Measurements from ENCODE around the gene TLR8.
"Not testable (repeated sequence)": the region's sequence is repeated elsewhere in the genome, so short reads cannot be mapped to it uniquely, and the experiment has no call there.

Gene TLR8

DNA sequence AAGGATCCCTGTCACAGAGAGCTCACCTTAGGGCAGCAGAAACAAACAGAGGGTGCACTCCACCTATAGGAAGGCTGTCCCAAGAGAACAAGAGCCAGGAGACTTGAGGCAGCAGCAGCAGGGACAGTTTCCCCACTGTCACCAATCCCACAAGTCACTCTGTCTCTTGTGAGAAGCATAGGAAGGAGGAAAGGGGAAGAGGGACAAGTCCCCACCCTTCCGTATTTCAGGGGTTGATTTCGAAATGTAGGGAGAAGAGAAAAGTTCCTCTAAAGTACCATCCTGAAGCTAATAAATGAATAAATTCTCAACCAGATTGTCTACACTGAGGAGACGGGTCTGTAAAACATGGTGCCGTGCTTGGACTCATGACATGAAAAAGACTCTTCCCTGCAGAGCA lies 9.5 kb upstream of the TLR8 start:
- peak; percentile 24 to 71 (median 59) for DNase-seq

DNA sequence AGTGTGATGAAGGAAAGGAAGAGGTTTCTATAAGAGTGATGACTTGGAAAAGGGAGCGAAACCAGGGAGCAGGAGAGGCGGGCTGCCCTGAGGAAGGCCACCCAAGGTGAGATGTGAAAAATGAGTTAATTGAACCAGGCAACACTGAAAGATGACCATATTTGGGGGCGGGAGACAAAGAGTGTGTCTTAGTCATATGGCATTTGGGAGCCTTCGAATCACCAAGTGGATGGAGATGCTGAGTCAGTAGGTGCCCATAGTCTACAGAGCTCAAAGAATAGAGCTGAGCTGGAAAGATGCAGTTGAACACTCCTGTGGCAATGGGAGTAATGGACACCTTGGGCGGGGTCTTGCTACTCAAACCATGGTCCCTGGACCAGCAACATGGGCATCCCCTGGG lies 8.3 kb upstream of the TLR8 start:
- no peak for DNase-seq

DNA sequence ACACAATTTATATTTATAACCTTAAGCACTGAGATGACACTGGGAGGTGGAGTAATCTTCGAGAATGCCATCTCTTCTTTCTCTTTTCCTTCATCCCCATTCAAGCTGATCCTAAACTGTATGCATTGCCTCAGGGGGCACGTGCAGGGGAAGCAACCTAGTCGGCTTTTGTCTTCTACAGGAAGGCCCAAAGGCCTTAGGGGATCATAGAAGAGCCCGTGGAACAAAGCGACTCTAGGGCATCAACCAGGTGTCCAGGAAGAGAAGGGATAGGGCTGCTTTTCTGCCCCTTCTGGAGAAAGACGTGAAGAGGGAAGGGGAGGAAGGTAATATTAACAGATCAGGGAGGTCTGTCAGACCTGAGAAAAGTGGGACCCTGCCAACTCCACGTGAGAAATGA lies 6.9 kb upstream of the TLR8 start:
- DNase-seq = no peak

DNA sequence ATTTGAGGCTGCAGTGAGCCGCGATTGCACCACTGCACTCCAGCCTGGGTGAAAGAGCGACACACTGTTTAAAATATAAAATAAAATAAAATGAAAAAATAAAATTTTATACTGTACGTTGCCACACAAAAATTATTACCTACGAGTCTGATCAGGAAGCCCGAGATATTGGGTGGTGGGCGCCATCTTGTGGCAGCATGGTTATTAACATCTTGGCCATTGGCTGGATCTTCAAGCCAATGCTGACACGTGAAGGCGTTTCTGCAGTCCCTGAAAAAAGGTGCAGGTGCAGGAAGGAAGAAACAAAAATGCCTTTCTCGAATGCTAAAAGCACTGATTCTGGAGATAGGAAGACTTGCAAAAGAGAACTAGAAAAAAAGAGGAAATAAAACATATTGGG lies 4.9 kb upstream of the TLR8 start:
- peak; percentile 54 to 67 (median 62) for DNase-seq

DNA sequence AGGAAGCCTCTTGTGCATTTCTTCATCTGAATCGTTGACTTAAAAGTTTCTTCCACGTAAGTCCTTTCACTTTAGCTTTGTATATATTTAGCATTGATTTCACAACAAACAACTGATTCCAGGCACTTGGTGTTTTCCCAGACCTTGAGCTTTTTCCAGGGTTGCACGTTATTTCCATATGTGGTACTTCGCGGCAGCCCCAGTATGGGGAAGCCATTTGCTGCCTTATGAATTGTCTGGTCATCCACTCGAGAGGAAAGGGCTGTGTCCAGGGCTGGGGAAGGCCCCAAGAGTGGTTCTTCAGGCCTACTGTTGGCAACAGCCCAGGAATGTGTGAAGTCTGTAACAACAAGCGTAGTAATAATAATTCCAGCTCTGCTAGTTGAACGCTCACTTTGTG lies 2.8 kb upstream of the TLR8 start:
- peak in 3 of 4 experiments; percentile 13 to 43 (median 40) for DNase-seq

DNA sequence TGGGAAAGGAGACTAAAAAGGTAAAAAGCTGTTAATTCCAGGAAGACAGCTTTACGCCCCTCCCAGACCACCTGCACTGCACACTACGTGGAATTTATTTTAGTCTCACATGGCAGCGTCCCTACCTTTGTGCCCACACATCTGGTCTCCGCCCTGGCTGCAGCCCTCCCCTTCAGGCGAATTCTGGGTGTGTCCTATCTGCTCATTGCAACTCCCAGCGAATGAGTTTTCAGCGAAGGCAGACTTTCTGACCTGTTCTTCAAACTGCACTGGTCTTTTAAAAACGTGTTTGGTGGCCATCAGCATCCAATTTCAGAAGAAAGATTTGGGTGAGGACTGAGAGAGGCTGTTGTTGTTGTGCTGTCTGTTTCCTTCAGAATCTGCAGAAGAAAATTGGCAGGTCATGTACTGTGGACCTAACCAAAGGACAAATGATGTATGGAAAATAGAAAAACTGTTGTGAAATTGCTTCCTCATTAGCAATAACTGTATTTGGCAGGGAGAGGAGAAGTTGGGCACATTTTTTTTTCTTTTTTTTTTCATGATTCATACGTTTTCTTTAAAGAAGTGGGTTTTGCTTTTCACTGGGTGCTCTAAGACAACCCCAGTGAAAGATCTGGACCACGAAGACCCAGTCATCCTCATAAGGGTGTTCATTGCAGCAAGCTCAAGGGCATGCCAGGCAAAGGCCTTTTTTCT lies 4.2 kb downstream of the TLR8 start:
- peak in 3 of 4 experiments; percentile 30 to 68 (median 63) for DNase-seq

DNA sequence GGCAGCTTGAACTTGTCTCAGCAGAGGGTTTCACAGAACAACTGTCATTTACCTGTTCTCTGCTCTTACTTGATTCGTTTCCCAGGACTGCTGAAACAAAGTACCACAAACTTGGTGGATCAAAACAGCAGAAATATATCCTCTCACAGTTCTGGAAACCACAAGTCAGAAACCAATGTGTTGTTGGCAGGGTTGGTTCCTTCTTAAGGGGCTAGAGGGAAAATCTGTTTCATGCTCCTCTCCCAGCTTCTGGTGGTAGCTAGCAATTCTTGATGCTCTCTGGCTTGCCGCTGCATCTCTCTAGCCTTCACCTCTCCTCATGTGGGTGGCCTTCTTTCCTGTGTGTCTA lies 4.7 kb downstream of the TLR8 start:
- DNase-seq = no peak

DNA sequence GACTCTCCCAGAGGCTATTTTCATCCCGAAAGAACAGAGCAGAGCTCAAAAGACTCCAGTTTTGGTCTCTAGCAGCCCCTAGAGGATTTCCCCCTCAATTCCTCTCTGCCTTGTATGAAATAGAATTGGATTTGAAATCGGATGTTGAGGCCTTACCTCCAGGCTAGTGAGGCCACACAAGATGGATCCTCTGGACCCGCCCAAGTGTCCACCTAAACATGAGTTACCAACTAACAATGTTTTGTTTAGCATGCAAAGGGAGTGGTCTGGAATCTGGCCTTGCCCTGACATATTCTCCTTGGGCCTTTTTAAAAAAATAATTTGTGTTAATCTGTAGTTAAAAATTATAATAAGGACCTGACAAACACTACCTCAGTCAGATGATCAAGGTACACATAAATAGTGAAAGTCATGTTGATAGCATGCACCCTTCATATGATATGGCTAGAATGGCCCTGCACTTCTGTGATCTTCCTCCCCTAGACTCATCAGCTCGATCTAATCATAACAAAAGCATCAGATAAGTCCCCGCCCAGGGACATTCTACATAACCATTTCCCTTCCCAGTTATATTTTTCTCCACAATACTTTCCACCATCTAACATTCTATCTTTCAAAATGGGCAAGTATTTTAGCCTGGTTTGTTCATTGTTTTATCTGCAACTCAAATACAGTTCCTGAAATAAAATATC lies 6.5 kb downstream of the TLR8 start:
- DNase-seq = no peak

DNA sequence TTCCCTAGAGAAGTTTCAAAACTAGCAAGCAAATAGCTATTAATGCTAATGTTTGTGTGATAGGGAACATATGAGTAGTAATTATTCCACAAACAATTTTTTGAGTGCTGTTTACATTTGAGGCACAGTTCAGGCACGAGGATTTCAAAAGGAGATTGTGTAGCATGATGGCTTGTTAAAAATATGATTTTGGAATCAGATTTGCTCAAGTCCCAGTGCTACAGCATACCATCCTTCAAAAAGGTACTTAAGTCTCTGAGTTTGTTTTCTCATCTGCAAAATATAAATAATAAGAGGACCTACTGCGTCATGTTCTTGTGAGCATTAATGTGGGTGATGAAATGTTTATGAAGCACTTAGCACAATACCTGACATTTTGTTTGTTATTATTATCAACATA lies 11.3 kb downstream of the TLR8 start:
- DNase-seq = no peak

DNA sequence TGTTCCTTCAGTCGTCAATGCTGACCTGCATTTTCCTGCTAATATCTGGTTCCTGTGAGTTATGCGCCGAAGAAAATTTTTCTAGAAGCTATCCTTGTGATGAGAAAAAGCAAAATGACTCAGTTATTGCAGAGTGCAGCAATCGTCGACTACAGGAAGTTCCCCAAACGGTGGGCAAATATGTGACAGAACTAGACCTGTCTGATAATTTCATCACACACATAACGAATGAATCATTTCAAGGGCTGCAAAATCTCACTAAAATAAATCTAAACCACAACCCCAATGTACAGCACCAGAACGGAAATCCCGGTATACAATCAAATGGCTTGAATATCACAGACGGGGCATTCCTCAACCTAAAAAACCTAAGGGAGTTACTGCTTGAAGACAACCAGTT lies 12.6 kb downstream of the TLR8 start:
- DNase-seq = peak; percentile 24 to 55 (median 36)

DNA sequence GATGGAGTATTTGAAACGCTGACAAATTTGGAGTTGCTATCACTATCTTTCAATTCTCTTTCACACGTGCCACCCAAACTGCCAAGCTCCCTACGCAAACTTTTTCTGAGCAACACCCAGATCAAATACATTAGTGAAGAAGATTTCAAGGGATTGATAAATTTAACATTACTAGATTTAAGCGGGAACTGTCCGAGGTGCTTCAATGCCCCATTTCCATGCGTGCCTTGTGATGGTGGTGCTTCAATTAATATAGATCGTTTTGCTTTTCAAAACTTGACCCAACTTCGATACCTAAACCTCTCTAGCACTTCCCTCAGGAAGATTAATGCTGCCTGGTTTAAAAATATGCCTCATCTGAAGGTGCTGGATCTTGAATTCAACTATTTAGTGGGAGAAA lies 13.2 kb downstream of the TLR8 start:
- DNase-seq = no peak

DNA sequence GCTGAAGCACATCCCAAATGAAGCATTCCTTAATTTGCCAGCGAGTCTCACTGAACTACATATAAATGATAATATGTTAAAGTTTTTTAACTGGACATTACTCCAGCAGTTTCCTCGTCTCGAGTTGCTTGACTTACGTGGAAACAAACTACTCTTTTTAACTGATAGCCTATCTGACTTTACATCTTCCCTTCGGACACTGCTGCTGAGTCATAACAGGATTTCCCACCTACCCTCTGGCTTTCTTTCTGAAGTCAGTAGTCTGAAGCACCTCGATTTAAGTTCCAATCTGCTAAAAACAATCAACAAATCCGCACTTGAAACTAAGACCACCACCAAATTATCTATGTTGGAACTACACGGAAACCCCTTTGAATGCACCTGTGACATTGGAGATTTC lies 14.6 kb downstream of the TLR8 start:
- no peak for DNase-seq

DNA sequence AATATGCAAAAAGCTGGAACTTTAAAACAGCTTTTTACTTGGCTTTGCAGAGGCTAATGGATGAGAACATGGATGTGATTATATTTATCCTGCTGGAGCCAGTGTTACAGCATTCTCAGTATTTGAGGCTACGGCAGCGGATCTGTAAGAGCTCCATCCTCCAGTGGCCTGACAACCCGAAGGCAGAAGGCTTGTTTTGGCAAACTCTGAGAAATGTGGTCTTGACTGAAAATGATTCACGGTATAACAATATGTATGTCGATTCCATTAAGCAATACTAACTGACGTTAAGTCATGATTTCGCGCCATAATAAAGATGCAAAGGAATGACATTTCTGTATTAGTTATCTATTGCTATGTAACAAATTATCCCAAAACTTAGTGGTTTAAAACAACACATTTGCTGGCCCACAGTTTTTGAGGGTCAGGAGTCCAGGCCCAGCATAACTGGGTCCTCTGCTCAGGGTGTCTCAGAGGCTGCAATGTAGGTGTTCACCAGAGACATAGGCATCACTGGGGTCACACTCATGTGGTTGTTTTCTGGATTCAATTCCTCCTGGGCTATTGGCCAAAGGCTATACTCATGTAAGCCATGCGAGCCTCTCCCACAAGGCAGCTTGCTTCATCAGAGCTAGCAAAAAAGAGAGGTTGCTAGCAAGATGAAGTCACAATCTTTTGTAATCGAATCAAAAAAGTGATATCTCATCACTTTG lies 15.6 kb downstream of the TLR8 start:
- no peak for DNase-seq

DNA sequence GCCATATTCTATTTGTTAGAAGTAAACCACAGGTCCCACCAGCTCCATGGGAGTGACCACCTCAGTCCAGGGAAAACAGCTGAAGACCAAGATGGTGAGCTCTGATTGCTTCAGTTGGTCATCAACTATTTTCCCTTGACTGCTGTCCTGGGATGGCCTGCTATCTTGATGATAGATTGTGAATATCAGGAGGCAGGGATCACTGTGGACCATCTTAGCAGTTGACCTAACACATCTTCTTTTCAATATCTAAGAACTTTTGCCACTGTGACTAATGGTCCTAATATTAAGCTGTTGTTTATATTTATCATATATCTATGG lies 16.1 kb downstream of the TLR8 start:
- DNase-seq = no peak

DNA sequence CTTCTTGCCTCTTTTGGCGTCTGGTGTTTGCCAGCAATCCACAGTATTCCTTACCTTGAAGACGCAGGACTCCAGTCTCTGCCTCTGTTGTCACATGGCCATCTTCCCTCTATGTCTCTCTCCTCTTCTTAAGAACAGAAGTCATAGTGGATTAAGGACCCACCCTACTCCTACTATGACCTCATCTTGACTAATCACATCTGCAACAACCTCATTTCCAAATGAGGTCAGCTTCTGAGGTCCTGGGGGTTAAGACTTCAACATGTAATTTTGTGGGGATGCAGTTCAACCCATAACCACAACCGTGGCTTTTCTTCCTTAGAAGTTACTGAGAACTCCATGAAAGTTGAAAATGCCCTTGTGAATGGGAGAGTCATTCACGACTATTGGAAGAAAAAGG lies 23.3 kb downstream of the TLR8 start:
- peak in 2 of 4 experiments; percentile 33 to 47 for DNase-seq

DNA sequence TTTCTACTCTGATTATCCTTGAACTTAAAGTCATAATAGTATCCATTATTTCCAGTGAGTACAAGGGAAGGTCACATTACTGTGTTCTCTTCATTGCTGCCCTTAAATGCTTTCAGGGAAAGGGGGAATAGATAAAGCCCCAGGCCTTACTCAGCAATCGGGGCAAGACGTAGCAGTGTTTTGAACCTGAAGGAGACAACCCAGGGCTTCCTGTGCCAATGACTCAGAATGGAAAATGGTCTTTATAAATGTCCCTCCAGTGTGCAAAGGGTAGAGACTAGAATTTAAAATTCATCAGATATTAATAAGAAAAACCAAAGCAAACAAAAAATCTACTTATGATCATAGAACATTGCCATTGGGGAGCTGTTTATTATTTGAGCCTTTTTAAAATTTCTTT lies 23.7 kb downstream of the TLR8 start:
- DNase-seq = no peak

DNA sequence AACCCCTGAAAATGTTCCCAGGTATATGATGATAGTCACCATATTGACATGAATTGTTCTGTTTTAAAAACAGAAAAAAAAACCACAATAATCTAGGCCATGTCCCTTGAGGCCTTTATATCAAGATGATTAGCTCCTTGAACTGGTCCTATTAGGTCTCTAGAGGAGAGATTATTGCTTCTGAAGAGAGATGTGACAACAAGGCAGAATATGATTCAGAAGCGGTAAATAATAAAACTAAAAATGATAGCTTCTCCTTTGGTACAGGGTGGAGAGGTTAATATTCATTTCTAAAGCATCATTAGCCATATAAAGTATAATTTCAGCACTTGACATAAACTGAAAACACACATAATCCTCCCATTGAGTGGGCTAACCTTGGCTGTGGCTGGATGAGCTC lies 25.8 kb downstream of the TLR8 start:
- DNase-seq = no peak

DNA sequence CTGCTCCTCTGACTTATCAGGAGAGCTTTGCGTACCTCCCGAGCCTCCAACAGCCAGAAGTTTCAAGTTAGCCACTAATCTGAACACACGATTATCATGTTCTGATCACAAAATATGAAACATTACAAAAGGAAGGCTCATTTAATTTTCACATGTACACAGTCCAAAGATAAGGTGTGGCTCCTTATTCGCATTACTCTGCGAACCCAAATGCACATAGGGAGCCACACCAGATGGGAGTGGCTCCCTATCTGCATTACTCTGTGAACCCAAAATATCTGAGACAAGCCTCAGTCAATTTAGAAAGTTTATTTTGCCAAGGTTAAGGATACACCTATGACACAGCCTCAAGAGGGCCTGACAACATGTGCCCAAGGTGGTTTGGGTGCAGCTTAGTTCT lies 28.4 kb downstream of the TLR8 start:
- DNase-seq = no peak

DNA sequence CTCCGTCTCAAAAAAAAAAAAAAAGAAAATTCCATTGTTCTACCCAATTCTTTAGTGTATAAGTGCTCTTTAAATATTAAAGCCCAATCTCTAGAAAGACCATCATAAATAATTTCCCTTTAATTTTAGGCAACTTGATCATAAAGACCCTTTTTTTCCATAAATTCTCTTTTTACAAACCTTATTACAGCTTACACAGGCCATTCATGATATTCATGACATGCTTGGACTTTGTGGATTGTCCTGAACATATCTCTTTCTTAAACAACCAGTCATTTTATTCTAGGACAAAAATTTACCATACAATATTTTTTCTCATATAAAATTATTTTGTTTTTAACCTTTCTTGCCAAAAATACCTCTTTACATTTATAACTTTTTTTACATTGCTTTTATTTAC lies 30.5 kb downstream of the TLR8 start:
- DNase-seq = no peak

DNA sequence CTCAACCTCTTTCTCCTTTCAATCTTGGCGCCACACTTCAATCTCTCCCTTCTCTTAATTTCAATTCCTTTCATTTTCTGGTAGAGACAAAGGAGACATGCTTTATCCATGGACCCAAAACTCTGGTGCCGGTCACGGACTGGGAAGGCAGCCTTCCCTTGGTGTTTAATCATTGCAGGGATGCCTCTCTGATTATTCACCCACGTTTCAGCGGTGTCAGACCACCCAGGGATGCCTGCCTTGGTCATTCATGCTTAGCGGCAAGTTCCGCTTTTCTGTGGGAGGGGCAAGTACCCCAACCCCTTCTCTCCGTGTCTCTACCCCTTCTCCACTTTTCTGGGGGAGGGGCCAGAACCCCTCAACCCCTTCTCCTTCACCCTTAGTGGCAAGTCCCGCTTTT lies 34.1 kb downstream of the TLR8 start:
- DNase-seq = not testable (repeated sequence)

DNA sequence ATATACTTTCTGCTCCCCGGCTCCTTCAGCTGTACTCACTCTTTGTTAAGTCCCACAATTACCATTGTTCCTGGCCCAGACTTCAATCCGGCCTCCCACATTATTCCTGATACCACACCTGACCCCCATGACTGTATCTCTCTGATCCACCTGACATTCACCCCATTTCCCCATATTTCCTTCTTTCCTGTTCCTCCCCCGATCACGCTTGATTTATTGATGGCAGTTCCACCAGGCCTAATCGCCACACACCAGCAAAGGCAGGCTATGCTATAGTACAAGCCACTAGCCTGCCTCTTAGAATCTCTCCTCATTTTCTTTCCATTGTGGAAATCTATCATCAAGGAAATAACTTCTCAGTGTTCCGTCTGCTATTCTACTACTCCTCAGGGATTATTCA lies 37.2 kb downstream of the TLR8 start:
- DNase-seq = not testable (repeated sequence)

DNA sequence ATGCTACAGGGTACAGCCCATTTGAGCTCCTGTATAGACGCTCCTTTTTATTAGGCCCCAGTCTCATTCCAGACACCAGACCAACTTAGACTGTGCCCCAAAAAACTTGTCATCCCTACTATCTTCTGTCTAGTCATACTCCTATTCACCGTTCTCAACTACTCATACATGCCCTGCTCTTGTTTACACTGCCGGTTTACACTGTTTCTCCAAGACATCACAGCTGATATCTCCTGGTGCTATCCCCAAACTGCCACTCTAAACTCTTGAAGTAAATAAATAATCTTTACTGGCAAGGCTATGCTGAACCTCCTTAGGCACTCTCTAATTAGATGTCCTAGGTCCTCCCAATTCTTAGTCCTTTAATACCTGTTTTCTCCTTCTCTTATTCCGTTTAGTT lies 38.0 kb downstream of the TLR8 start:
- DNase-seq = not testable (repeated sequence)

DNA sequence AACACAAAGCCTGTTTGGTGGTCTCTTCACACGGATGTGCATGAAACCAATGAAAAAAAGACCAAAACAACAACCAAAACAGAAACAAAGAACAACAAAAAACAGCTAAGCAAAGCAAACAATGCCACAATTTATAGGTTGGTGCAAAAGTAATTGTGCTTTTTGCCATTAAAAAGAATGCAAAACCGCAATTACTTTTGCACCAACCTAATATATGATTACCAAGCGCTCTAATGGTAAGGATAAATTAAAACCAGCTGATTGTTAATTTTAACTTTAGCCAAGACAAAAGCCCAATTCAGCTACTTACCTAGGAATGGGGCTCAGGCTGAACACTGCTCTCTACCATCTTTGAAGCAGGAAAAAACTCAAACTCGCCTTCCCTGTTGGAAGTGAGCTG lies 39.1 kb downstream of the TLR8 start:
- no peak for DNase-seq

DNA sequence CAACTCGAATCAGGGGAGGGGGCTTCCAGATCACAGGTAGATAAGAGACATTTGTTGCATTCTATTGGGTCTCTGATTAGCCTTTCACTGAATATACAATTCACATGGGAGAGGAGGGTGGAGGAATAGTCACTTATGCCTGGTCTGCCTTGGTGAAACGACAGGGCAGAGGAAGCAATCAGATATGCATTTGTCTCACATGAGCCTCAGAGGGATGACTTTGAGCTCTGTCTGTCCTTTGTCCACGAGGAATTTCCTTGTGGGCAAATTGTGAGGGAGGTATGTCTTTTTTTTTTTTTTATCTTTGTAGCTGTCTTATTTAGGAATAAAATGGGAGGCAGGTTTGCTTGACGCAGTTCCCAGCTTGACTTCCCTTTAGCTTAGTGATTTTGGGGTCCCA lies 40.0 kb downstream of the TLR8 start:
- DNase-seq = no peak

Data from suppressor macrophage (primary cell).